HG03457 (cell line): ENCODE measurements around the gene SORL1.

Experiments used
- ATAC-seq: cut with Tn5 transposase; IDR thresholded peaks from one replicate; pipeline ENCODE4 v1.9.1; 2021; ENCODE audit warnings: moderate number of reproducible peaks; ENCODE audit not compliant: unreplicated experiment

Gene SORL1

GRCh38 chr11:121476379-121477032 lies 24.4 kb downstream of the SORL1 start:
- ATAC-seq = no peak

GRCh38 chr11:121478226-121478894 lies 26.2 kb downstream of the SORL1 start:
- ATAC-seq = no peak

GRCh38 chr11:121478895-121479697 lies 27.0 kb downstream of the SORL1 start:
- no peak for ATAC-seq

GRCh38 chr11:121479698-121480238 lies 27.7 kb downstream of the SORL1 start:
- ATAC-seq = no peak

- peak; percentile 48 for ATAC-seq
These were observed 29.5 kb downstream of the SORL1 start for GRCh38 chr11:121481484-121482230.

- peak; percentile 82 for ATAC-seq
These were observed 30.4 kb downstream of the SORL1 start for GRCh38 chr11:121482231-121483129.

- ATAC-seq = no peak
These were observed 31.8 kb downstream of the SORL1 start for GRCh38 chr11:121483805-121484480.

GRCh38 chr11:121485216-121485615 lies 33.1 kb downstream of the SORL1 start:
- no peak for ATAC-seq

GRCh38 chr11:121486054-121486453 lies 33.9 kb downstream of the SORL1 start:
- ATAC-seq = no peak

GRCh38 chr11:121487191-121487590 lies 35.1 kb downstream of the SORL1 start:
- ATAC-seq = no peak

- no peak for ATAC-seq
These were observed 36.1 kb downstream of the SORL1 start for GRCh38 chr11:121488170-121488569.

GRCh38 chr11:121488641-121489040 lies 36.5 kb downstream of the SORL1 start:
- no peak for ATAC-seq

- ATAC-seq = no peak
These were observed 37.7 kb downstream of the SORL1 start for GRCh38 chr11:121489823-121490222.

- ATAC-seq = peak; percentile 62
These were observed 42.4 kb downstream of the SORL1 start for GRCh38 chr11:121494355-121495099.

GRCh38 chr11:121497176-121497998 lies 45.3 kb downstream of the SORL1 start:
- ATAC-seq = no peak

- ATAC-seq = no peak
These were observed 47.3 kb downstream of the SORL1 start for GRCh38 chr11:121499405-121499804.

- no peak for ATAC-seq
These were observed 48.2 kb downstream of the SORL1 start for GRCh38 chr11:121500275-121500674.

- ATAC-seq = no peak
These were observed 48.6 kb downstream of the SORL1 start for GRCh38 chr11:121500717-121501116.
